HUDEP-2 (cell line): ENCODE measurements around the gene RELL1.
"Not testable (repeated sequence)": the region's sequence is repeated elsewhere in the genome, so short reads cannot be mapped to it uniquely, and the experiment has no call there.

Experiments
- DNase-seq, 76 experiments: peaks; one replicate each; lab custom pipeline; 2025; ENCODE audit not compliant: unreplicated experiment in 76 of 76; lab: John Stamatoyannopoulos, UW

RELL1 gene

DNA sequence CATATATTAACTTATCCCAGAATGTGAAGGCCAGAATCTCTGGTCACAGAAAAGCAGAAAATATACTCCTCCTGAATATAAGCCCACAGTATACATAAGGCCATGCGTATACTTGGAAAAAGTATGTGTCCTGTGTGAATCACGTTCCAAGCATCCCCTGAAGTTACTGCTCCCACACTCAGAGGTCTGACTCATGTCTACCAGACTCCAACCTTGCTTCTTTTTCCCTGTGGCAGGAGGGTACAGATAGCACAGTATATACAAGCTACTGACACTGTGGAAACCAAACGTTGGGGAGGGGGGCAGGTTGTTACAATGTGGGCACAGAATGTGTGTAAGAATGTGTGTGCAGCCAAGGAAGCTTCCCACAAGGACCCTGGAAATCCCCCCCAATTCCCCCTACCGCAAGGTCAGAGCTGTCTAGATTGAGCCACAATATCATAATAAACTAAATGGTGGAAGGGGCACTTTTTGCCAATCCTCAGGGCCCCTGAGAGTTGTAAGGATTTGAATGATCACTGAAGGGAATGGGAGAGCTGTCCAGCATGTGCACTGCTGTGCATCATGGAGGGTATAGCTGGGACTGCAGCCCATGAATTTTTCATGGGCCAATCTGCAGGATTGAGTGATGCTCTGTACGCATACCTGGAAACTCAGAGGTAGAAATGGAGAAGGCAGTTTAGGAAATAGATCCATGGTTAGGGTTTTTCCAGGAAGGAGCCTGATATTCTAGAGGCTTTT, 7.4 kb upstream of the RELL1 start:
- no peak for DNase-seq

GRCh38 chr4:37693030-37693429, 6.9 kb upstream of the RELL1 start:
- no peak for DNase-seq

- DNase-seq = no peak
These were observed 4.8 kb upstream of the RELL1 start for GRCh38 chr4:37690976-37691375.

DNA sequence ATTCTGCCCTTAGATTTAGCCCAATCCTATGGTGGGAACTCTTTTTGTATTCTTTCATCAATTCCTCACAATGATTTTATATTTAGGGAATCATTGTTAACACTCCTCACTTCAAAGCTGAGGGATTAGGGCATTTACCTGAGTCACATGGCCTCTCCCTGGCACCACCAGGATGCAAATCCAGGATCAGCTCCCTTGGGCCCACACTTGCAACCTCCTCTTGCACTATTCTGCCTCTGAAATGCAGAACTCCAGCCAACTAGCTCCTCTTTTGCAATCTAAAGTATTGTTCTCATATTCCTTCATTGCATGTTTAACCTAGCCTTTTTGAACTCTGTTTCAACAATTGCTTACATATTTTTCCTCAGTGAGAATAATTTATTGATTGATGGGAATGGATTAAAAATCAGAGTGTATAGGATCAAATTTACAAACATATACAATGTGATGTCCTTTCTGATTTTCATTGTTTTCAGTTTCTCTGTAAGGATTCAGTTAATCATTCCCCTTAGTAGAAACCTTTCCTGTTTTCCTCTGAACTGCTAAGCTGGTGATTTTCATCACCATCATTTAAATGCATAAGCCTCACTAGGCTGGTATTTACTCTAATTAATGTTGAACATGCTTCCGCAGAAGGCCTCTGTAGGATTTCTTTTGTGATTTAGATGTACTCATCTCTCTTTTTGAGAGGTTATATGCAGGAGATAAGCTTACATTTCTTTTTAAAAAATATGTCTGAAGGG, 3.3 kb upstream of the RELL1 start:
- no peak for DNase-seq

DNA sequence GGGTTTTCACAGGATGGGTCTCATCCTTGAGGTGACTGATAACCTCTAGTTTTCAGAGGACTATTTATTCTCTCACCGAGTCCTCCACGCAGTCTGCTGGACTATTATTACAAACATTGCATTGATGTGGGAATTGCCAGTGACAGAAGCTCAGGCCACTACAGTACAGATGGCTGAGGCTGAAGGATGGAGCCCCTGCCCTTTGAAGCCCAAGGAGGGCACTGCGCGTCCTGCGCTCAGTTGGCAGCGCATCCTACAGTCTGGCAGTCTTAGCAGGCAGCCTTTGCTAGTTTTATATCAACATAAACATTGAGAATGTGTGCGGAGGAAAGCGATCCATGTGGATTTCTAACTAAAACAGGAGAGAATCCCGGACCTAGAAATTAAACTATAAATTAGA, 1.5 kb upstream of the RELL1 start:
- no peak for DNase-seq

GRCh38 chr4:37687194-37687562, 1.0 kb upstream of the RELL1 start:
- peak in 70 of 76 experiments; percentile 3 to 82 (median 38) for DNase-seq

- DNase-seq = peak in 22 of 76 experiments; percentile 3 to 51 (median 29)
These were observed 278 bp downstream of the RELL1 start for GRCh38 chr4:37685823-37686372.

DNA sequence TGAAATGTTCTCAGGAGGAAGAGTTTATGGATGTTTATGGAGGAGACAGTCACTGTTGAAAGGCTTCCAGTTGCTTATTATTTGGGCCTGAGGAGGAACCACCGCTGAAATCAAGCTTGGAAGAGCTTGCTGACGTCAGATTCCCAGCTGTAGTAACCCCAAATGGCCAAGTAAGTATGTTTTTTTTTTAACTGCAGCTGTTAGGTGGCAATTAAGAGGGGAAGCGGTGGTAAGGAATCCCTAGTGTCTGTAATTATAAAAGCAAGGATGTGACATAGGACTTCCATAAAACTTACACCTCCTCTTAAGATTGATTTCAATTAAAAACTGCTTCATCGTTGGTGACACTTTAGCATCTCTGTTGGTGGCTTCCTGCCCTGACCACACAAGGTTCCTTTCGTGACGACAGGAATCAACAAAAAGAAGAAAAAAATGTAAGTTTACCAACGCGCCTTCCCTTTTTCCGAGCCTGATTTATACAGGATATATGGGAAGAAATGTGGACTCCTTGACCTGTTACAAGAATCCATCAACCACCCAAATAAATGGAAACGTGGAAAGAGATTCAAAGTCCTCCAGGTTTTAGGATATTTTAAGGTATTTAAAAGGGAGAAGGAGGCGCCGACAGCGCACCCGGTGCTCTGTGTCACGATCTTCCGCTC, 884 bp downstream of the RELL1 start:
- no peak for DNase-seq

DNA sequence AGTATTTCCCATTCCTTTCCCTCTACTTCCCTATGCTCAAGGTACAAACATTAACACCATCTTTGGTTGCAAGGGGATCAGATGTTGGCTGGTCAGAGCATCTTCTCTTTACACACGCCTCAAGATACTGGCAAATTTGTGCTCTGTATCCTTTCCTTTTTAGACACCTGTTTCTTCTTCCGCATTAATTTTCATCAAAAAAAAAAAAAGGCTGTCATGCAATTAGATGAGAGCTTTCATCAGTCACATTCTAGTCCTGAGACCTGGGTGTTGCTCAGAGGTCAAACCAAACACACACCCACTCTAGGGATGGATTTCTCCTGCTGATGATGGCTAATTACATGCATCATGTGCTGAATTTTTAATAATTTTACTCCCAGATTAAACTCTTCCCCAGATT, 2.0 kb downstream of the RELL1 start:
- DNase-seq = no peak

GRCh38 chr4:37682701-37683401, 3.3 kb downstream of the RELL1 start:
- DNase-seq = peak in 4 of 76 experiments; percentile 5 to 34 (median 8)

- no peak for DNase-seq
These were observed 6.1 kb downstream of the RELL1 start for GRCh38 chr4:37680089-37680488.

GRCh38 chr4:37679301-37679700, 6.9 kb downstream of the RELL1 start:
- DNase-seq = no peak

DNA sequence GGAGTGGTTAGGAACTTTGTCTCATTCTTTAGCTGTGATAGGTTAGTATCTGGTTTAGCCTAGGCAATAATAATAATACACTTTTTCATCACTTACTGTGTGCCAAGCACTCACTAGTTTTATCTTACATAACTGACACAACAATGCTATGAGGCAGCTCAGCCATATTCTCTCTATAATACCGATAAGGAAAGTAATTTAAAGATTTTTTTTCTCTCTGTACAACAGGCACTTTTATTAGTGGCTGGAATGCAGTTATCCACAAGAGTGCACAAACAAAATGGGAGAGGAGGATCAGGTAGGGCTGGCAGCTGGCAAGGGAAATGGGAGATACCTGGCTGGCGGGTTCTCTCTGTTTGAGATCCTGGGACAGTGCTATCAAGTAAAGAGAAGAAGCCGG, 7.6 kb downstream of the RELL1 start:
- no peak for DNase-seq

- DNase-seq = no peak
These were observed 10.4 kb downstream of the RELL1 start for GRCh38 chr4:37675587-37676290.

- DNase-seq = no peak
These were observed 11.7 kb downstream of the RELL1 start for GRCh38 chr4:37674439-37674838.

GRCh38 chr4:37673538-37674192, 12.5 kb downstream of the RELL1 start:
- no peak for DNase-seq

DNA sequence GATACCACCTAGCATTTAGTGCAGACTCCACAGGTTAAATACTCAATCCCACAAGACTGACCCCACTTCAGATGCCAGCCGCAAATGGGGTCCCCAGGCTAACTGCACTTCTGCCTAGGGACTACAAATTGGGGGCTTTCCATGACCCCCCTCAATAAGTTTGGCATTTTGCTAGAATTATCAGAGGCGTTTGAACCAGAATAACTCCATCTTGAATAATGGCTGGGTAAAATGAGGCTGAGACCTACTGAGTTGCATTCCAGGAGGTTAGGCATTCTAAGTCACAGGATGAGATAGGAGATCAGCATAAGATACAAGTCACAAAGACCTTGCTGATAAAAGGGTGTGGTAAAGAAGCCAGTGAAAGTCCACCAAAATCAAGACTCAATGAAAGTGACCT, 15.1 kb downstream of the RELL1 start:
- DNase-seq = no peak

DNA sequence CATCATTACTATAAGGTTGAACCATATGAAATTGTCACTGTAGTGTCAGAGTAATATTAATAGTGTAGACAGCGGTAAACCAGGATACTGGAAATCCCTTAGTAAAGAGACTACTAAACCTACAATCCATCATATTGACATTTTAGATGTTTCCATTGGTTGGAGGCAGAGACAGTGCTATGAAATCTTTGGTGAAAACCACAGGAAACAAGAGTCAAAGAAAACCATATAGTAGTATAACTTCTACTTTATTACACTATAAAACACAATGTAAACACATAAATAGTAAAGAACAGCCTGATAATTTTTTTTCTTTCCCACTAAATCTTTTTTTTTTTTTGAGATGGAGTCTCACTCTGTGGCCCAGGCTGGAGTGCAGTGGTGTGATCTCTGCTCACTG, 15.9 kb downstream of the RELL1 start:
- DNase-seq = no peak

GRCh38 chr4:37669124-37669523, 17.1 kb downstream of the RELL1 start:
- not testable (repeated sequence) for DNase-seq
